Nephron (organoid): ENCODE measurements around the gene ALKBH3.

ENCODE experiments used
- H3K27ac Mint-ChIP-seq, 3 experiments: 2 replicates each; pipeline ENCODE4 v1.8.0; 2020; ENCODE audit warnings: mixed read lengths in 3 of 3, mild to moderate bottlenecking in 2 of 3, moderate library complexity in 1 of 3
- H3K27me3 Mint-ChIP-seq: 2 replicates; pipeline ENCODE4 v1.8.0; 2021; ENCODE audit warnings: low read depth, mild to moderate bottlenecking, moderate library complexity, mixed read lengths
- H3K36me3 Mint-ChIP-seq: 2 replicates; pipeline ENCODE4 v1.8.0; 2020; ENCODE audit warnings: low read depth, mixed read lengths
- H3K4me1 Mint-ChIP-seq: 2 replicates; pipeline ENCODE4 v1.8.0; 2020; ENCODE audit warnings: mixed read lengths
- H3K4me3 Mint-ChIP-seq, 3 experiments: 2 replicates each; pipeline ENCODE4 v1.8.0; 2020; ENCODE audit warnings: mild to moderate bottlenecking in 3 of 3, mixed read lengths in 3 of 3, moderate library complexity in 2 of 3
- H3K9me3 Mint-ChIP-seq: 2 replicates; pipeline ENCODE4 v1.8.0; 2020; ENCODE audit warnings: mixed read lengths
- TF ChIP-seq, protein P1 (sequence below), 3 experiments: fragments of 200-600 bp; sonication (generic); IDR thresholded peaks; one replicate each; pipeline ENCODE4 v1.5.0; 2021; ENCODE audit warnings: antibody characterized with exemption in 3 of 3; ENCODE audit not compliant: unreplicated experiment in 3 of 3

ALKBH3 gene

DNA sequence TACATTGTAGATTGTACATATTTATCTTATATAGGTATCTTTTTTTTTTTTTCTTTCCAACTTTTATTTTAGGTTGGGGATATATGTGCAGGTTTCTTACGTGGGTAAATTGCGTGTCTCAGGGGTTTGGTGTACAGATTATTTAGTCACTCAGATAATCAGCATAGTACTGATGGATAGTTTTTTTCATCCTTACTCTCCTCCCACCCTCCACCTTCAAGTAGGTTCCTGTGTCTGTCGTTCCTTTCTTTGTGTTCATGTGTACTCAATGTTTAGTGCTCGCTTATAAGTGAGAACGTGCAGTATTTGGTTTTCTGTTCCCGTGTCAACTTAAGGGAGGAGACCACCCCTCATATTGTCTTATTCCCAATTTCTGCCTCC lies 71.4 kb downstream of the ALKBH3 start:
- Mint-ChIP-seq H3K9me3 (no peaks in the 10 kb centered on the region), H3K27me3 (peaks cover 23% of the 10 kb centered on the region), H3K4me1 (peaks cover 33% of the 10 kb centered on the region), H3K27ac (no peak overlapping the region), H3K4me3 (no peak overlapping the region), H3K36me3 (no peaks in the 10 kb centered on the region)
- TF ChIP-seq, protein P1, sequence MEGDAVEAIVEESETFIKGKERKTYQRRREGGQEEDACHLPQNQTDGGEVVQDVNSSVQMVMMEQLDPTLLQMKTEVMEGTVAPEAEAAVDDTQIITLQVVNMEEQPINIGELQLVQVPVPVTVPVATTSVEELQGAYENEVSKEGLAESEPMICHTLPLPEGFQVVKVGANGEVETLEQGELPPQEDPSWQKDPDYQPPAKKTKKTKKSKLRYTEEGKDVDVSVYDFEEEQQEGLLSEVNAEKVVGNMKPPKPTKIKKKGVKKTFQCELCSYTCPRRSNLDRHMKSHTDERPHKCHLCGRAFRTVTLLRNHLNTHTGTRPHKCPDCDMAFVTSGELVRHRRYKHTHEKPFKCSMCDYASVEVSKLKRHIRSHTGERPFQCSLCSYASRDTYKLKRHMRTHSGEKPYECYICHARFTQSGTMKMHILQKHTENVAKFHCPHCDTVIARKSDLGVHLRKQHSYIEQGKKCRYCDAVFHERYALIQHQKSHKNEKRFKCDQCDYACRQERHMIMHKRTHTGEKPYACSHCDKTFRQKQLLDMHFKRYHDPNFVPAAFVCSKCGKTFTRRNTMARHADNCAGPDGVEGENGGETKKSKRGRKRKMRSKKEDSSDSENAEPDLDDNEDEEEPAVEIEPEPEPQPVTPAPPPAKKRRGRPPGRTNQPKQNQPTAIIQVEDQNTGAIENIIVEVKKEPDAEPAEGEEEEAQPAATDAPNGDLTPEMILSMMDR (IDR thresholded peaks at IDR 0.05; ENCODE audit: unreplicated experiment in 3 of 3), result no peak

DNA sequence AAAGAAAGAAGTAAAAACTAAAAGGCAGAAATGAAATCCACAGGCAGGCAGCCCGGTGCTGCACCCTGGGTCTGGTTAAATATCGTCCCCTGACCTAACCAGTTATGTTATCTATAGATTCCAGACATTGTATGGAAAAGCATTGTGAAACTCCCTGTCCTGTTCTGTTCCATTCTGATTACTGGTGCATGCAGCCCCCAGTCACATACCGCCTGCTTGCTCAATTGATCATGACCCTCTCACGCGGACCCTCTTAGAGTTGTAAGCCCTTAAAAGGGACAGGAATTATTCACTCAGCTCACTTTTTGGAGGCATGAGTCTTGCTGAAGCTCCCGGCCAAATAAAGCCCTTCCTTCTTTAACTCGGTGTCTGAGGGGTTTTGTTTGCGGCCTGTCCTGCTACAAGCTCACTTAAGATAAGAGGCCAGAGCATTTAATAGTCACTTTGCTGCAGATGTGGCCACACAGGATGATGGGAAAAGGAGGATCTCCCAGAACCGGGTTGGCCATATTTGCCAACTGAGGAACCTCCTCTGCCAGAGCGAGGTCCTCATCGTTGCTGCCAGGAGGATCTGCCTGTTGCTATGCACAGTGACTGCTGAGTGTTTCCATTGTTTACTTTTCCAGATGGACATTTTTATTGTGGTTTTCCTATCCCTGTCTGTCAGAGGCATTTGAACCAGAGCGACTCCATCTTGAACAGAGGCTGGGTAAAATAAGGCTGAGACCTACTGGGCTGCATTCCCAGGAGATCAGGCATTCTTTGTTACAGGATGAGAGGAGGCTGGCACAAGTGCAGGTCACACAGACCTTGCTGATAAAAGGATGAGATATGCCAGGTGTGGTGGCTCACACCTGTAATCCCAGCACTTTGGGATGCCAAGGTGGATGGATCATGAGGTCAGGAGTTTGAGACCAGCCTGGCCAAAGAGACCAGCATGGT lies 72.0 kb downstream of the ALKBH3 start:
- H3K36me3 Mint-ChIP-seq, result no peaks in the 10 kb centered on the region
- peaks cover 26% of the 10 kb centered on the region for H3K4me1 Mint-ChIP-seq
- no peak overlapping the region for H3K27ac Mint-ChIP-seq
- no peaks in the 10 kb centered on the region for H3K9me3 Mint-ChIP-seq
- TF ChIP-seq, protein P1 (IDR thresholded peaks at IDR 0.05; ENCODE audit: unreplicated experiment in 3 of 3), result no peak
- no peak overlapping the region for H3K4me3 Mint-ChIP-seq
- H3K27me3 Mint-ChIP-seq, result peaks cover 17% of the 10 kb centered on the region

DNA sequence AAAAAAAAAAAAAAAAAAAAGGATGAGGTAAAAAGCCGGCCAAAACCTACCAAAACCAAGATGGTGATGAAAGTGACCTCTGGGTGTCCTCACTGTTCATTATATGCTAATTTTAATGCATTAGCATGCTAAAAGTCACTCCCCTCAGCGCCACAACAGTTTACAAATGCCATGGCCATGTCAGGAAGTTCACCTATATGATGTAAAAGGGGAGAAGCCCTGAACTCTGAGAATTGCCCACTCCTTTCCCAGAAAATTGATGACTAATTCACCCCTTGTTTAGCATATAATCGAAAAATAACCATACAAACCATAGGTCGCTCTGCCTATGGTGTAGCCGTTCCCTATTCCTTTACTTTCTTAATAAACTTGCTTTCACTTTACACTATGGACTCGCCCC lies 72.9 kb downstream of the ALKBH3 start:
- peaks cover 16% of the 10 kb centered on the region for H3K27me3 Mint-ChIP-seq

DNA sequence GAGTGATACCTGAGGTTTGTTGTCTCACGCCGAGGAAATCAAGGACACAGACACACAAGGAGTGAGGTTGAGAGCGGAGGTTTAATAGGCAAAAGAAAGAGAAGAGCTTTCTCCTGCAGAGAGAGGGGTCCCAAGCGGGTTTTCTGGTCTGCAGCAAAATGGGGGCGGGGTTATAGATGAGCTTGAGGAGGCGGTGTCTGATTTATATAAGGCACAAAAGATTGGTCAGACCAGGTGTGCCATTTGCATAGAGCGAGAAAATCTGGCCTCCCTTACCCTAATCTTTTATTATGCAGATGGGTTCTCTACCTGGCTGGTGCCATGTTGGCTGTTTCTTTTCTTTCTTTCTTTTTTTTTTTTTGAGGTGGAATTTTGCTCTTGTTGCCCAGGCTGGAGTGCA lies 73.6 kb downstream of the ALKBH3 start:
- H3K27me3 Mint-ChIP-seq, result peaks cover 16% of the 10 kb centered on the region
- no peak overlapping the region for H3K27ac Mint-ChIP-seq
- H3K4me1 Mint-ChIP-seq, result peaks cover 30% of the 10 kb centered on the region
- TF ChIP-seq, protein P1 (IDR thresholded peaks at IDR 0.05; ENCODE audit: unreplicated experiment in 3 of 3), result no peak
- H3K4me3 Mint-ChIP-seq, result no peak overlapping the region
- no peaks in the 10 kb centered on the region for H3K36me3 Mint-ChIP-seq
- H3K9me3 Mint-ChIP-seq, result no peaks in the 10 kb centered on the region

More for the DNA sequence above, 72.9 kb downstream of the ALKBH3 start:
- no peak overlapping the region for H3K4me3 Mint-ChIP-seq
- TF ChIP-seq, protein P1 (IDR thresholded peaks at IDR 0.05; ENCODE audit: unreplicated experiment in 3 of 3), result no peak
- H3K27ac Mint-ChIP-seq, result no peak overlapping the region
- H3K36me3 Mint-ChIP-seq, result no peaks in the 10 kb centered on the region
- peaks cover 29% of the 10 kb centered on the region for H3K4me1 Mint-ChIP-seq
- no peaks in the 10 kb centered on the region for H3K9me3 Mint-ChIP-seq

DNA sequence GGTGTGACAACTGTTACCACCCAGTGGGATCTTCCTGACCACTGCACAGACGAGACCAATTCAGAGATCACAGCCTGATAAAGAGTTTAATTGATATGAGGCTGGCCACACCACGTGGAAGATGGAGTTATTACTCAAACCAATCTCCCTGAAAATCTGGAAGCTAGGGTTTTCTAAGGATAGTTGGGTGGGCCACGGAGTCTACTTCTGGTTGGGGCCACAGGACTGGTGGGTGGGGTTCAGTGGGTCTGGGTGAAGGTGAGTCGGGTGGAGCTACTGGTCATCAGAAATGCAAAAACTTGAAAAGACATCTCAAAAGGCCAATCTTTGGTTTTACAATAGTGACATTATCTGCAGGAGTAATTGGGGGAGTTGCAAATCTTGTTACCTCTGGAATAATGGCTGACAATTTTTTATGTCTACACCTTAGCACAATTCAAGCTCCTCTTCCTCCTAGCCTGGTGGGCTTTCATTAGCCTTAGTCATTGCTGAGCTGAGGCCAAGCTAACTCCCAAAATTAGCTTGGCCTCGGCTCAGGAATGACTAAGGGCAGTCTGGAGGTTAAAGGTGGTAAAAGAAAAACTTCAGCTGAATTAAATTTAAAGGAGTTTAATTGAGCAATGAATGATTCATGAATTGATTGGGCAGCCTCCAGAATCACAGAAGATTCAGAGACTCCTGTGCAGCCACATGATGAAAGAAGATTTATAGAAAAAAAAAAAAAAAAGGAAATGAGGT lies 74.9 kb downstream of the ALKBH3 start:
- Mint-ChIP-seq H3K36me3 (no peaks in the 10 kb centered on the region), H3K27ac (peak overlapping the region in 1 of 3 experiments; percentile 25), H3K9me3 (no peaks in the 10 kb centered on the region), H3K4me1 (peaks cover 30% of the 10 kb centered on the region), H3K27me3 (peaks cover 16% of the 10 kb centered on the region), H3K4me3 (no peak overlapping the region)
- TF ChIP-seq, protein P1 (IDR thresholded peaks at IDR 0.05; ENCODE audit: unreplicated experiment in 3 of 3), result no peak
